ENCODE measurements around the gene NUDT9. TPM values are rescaled to one million over a fixed set of nuclear protein-coding genes. Genes with fewer than 3 reads are reported as not detected.
"Not testable (repeated sequence)": the region's sequence is repeated elsewhere in the genome, so short reads cannot be mapped to it uniquely, and the experiment has no call there.

The NUDT9 gene
- total RNA-seq, 2 donors from 2014 or later, result 30.4 to 37.9 TPM

DNA sequence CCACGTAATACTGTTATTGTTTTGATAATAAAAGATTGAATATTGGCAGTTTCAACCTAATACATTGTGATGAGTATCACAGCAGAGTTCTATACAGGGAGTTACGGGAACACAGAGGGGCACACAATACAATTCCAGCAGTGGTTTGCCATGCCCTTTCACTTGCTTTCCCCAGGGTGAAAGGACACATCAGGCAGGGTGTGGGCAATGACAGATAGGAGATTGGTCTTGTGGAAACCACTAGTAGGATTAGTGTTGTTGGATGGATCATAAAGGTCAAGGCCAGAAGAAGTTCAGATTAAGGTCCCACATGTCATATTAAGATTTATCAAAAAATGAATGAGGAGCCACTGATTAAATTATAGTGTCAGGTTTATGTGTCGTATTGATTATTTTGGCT, 39.4 kb upstream of the NUDT9 start:
- H3K36me3 ChIP-seq, result no peaks in the 10 kb centered on the region
- no peaks in the 10 kb centered on the region for H3K9me3 ChIP-seq
- WGBS, result 81% methylated on average over 3 of the region's 3 CpGs
- H3K4me1 ChIP-seq (replicated peaks), result no peaks in the 10 kb centered on the region
- DNase-seq (ENCODE audit: low spot score), result no peak
- no peak overlapping the region for H3K4me3 ChIP-seq
- H3K27me3 ChIP-seq (replicated peaks; ENCODE audit: insufficient read depth), result no peaks in the 10 kb centered on the region
- H3K27ac ChIP-seq, result no peak overlapping the region
- intact Hi-C loops (cut with DNase I), result no loop called here
- TF ChIP-seq, protein P1, sequence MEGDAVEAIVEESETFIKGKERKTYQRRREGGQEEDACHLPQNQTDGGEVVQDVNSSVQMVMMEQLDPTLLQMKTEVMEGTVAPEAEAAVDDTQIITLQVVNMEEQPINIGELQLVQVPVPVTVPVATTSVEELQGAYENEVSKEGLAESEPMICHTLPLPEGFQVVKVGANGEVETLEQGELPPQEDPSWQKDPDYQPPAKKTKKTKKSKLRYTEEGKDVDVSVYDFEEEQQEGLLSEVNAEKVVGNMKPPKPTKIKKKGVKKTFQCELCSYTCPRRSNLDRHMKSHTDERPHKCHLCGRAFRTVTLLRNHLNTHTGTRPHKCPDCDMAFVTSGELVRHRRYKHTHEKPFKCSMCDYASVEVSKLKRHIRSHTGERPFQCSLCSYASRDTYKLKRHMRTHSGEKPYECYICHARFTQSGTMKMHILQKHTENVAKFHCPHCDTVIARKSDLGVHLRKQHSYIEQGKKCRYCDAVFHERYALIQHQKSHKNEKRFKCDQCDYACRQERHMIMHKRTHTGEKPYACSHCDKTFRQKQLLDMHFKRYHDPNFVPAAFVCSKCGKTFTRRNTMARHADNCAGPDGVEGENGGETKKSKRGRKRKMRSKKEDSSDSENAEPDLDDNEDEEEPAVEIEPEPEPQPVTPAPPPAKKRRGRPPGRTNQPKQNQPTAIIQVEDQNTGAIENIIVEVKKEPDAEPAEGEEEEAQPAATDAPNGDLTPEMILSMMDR (IDR thresholded peaks at IDR 0.05), result no peak
- TF ChIP-seq POLR2A (IDR thresholded peaks at IDR 0.05), result no peak
- TF ChIP-seq POLR2AphosphoS5 (IDR thresholded peaks at IDR 0.05), result no peak

DNA sequence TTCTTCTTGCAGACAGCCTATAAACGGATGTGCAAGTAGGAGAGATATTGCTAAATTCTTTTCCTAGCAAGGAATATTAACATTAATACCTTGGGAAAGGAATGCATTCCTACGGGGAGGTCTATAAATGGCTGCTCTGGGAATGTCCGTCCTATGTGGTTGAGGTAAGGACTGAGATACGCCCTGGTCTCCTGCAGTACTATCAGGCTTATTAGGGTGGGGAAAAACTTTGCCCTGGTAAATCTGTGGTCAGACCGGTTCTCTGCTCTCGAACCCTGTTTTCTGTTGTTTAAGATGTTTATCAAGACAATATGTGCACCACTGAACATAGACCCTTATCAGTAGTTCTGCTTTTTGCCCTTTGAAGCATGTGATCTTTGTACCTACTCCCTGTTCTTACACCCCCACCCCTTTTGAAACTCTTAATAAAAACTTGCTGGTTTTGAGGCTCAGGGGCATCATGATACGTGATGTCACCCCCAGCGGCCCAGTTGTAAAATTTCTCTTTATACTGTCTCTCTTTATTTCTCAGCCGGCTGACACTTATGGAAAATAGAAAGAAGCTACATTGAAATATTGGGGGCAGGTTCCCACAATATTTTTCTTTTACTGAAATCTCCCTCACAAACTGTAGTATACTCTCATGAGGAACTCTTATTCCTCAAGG, 37.8 kb upstream of the NUDT9 start:
- H3K36me3 ChIP-seq; H3K4me1 ChIP-seq (replicated peaks); H3K4me3 ChIP-seq; H3K27me3 ChIP-seq (replicated peaks; ENCODE audit: insufficient read depth); intact Hi-C loops (cut with DNase I); H3K9me3 ChIP-seq; H3K27ac ChIP-seq; DNase-seq (ENCODE audit: low spot score): not testable (repeated sequence)
- WGBS, result 93% methylated on average over 9 of the region's 9 CpGs

DNA sequence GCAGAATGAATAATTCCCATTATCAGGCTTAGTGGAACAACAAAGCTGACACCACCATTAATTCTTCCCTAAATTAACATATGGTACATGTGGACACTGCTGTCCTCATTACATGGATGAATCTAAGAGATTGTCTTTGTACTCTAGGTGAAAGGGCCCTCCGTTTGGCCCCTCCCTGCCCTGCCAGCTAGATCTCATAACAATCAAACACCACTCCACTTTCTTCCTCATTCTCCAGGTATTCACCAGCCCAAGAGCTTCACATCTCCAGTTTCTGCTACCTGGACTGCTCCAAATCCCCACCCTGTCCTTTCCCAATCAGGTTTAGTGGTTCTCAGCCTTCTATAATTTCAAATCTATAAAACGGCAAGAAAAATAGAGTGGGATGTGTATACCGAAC, 35.1 kb upstream of the NUDT9 start:
- intact Hi-C loops (cut with DNase I), result no loop called here
- TF ChIP-seq, protein P1 (IDR thresholded peaks at IDR 0.05), result no peak
- TF ChIP-seq POLR2AphosphoS5 (IDR thresholded peaks at IDR 0.05) (no peak), POLR2A (IDR thresholded peaks at IDR 0.05) (no peak)

DNA sequence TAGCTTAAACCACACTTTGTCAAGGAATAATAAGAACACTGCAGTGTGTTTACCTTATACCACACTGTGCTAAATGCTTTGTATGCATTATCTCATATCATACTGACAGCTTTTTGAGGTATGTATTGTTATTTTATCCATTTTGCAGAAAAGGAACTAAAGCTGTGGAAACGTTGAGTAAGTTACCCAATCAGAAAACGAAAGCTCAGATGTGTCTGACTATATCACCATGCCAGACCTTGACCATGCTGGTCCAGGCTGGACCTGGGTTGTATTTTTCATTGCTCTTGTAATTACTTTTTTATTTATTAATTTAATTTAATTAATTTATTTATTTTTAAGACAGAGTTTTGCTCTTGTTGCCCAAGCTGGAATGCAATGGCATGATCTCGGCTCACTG, 33.5 kb upstream of the NUDT9 start:
- H3K27me3 ChIP-seq (replicated peaks; ENCODE audit: insufficient read depth), result no peaks in the 10 kb centered on the region
- 83% methylated on average over 3 of the region's 3 CpGs for WGBS
- TF ChIP-seq POLR2A (IDR thresholded peaks at IDR 0.05), result no peak
- no peak for TF ChIP-seq POLR2AphosphoS5 (IDR thresholded peaks at IDR 0.05)
- TF ChIP-seq, protein P1 (IDR thresholded peaks at IDR 0.05), result no peak
- no peak for DNase-seq (ENCODE audit: low spot score)
- intact Hi-C loops (cut with DNase I), result no loop called here
- no peak overlapping the region for H3K27ac ChIP-seq
- no peaks in the 10 kb centered on the region for H3K9me3 ChIP-seq
- peak overlapping the region in 1 of 2 donors; percentile 40 for H3K4me3 ChIP-seq
- H3K4me1 ChIP-seq (replicated peaks), result no peaks in the 10 kb centered on the region
- no peaks in the 10 kb centered on the region for H3K36me3 ChIP-seq

More for the DNA sequence above, 35.1 kb upstream of the NUDT9 start:
- no peaks in the 10 kb centered on the region for H3K36me3 ChIP-seq
- H3K4me1 ChIP-seq (replicated peaks), result no peaks in the 10 kb centered on the region
- no peak overlapping the region for H3K27ac ChIP-seq
- no peak for DNase-seq (ENCODE audit: low spot score)
- no peaks in the 10 kb centered on the region for H3K9me3 ChIP-seq
- H3K4me3 ChIP-seq, result no peak overlapping the region
- WGBS, result 92% methylated on average over 3 of the region's 3 CpGs
- no peaks in the 10 kb centered on the region for H3K27me3 ChIP-seq (replicated peaks; ENCODE audit: insufficient read depth)

- H3K4me3 ChIP-seq, result peak overlapping the region; percentile 40 to 46
- intact Hi-C loops (cut with DNase I), result loop anchor here (5.0 kb wide), 1 partner anchor 77 kb away; no protein-coding TSS in a partner anchor
- not testable (repeated sequence) for H3K36me3 ChIP-seq; DNase-seq (ENCODE audit: low spot score); H3K27me3 ChIP-seq (replicated peaks; ENCODE audit: insufficient read depth); H3K9me3 ChIP-seq; H3K4me1 ChIP-seq (replicated peaks); H3K27ac ChIP-seq
- WGBS, result 86% methylated on average over 20 of the region's 20 CpGs
These were observed 32.3 kb upstream of the NUDT9 start for GRCh38 chr4:87390055-87390454.

DNA sequence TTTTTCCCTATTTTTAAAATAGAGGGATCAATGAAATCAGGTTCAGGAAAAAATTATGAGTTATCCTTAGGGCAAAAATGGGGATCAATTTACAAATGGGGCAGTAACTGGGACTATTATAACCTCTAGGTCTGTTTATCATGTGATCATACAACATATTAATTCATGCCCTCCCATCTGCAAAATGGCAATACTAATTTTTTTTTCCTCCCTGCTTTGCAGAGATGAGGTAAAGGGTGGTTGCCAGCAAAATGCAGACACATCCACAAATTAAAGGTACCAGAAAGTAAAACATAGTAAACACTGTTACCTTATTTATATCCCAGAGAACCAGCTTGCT, 31.9 kb upstream of the NUDT9 start:
- Histone ChIP-seq H3K27me3 (replicated peaks; ENCODE audit: insufficient read depth) (no peaks in the 10 kb centered on the region), H3K36me3 (no peaks in the 10 kb centered on the region), H3K4me1 (replicated peaks) (no peaks in the 10 kb centered on the region), H3K27ac (peak overlapping the region; percentile 79 to 87), H3K4me3 (peak overlapping the region; percentile 40 to 46), H3K9me3 (no peaks in the 10 kb centered on the region)
- intact Hi-C loops (cut with DNase I), result loop anchor here (5.0 kb wide), 1 partner anchor 77 kb away; no protein-coding TSS in a partner anchor
- DNase-seq (ENCODE audit: low spot score), result no peak
- TF ChIP-seq, protein P1 (IDR thresholded peaks at IDR 0.05), result no peak
- TF ChIP-seq POLR2AphosphoS5 (IDR thresholded peaks at IDR 0.05), result no peak
- TF ChIP-seq POLR2A (IDR thresholded peaks at IDR 0.05), result no peak

All from prostate gland (tissue), 2 donors.